Fibroblast of the conjunctiva (primary cell): Measurements from ENCODE around the gene DHTKD1.
"Not testable (repeated sequence)": the region's sequence is repeated elsewhere in the genome, so short reads cannot be mapped to it uniquely, and the experiment has no call there.

Source experiments
- DNase-seq: peaks from one replicate; pipeline ENCODE4 v3.0.0-alpha.2; 2010; ENCODE audit warnings: low read depth

DHTKD1 gene

DNA sequence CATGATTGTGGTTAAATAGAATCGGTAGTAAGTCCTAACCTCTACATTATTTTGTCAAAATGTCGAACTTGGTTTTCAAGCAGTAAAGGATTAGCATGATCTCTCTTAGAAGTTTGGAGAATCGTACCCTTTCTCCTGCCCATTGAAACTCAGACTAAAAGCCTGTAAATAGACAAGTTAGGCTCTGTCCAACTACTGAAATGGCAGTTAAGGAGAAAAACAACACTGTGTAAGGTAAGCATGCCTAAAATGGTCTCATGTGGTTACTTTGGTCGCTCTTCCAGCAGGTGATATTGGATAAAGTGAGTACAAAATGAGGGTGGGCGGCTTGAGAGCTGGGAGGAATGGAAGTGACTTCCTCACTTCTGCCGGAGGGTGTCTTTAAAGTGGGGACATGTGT lies 85.8 kb downstream of the DHTKD1 start:
- DNase-seq, result no peak

DNA sequence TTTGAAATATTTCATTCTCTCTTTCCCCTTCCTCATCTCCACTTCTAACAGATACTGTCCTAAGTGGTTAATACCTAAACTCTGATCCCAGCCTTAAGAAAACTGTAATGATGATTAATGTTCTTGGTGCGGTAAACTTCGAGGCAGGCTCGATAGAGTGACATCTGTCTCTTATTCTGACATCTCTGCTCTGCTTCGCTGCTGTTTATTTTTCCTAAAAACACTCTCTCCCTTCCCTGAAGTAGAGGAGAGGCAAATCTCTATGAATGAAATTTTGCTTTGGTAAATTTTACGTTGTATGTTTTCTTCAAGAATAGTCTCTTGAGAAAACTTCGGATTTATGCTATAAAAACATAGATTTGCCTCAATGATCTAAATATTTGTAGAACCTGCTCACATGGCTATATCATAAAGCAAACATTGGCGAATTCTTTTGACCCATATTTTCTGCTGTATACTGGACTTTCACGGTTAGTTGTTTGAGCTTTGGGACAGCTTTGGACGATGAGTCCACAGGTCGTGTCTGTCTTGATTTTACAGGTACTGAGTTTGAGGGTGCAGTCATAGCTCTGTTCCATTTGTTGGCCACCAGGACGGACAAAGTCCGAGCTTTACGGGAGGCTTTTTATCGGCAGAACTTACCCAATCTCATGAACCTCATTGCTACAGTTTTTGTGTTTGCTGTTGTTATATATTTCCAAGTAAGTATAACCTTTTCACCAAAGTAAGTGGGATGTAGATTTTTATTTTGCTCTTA lies 87.8 kb downstream of the DHTKD1 start:
- no peak for DNase-seq

DNA sequence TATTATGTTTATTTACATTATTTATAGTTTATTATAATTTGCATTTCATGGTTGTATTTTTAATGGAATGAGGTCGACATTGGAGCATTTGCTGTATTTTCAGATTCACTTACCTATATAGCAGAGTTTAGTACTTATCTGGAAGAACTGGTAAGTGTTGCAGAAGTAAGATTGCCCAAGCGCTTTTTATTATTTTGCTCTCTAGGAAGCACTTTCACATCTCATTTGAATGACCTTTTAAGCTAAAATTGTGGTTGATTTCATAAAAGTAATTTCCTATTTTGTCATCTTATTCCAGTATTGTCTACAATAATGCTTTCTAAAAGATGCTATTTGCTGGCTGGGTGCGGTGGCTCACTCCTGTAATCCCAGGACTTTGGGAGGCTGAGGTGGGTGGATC lies 89.4 kb downstream of the DHTKD1 start:
- DNase-seq, result no peak

DNA sequence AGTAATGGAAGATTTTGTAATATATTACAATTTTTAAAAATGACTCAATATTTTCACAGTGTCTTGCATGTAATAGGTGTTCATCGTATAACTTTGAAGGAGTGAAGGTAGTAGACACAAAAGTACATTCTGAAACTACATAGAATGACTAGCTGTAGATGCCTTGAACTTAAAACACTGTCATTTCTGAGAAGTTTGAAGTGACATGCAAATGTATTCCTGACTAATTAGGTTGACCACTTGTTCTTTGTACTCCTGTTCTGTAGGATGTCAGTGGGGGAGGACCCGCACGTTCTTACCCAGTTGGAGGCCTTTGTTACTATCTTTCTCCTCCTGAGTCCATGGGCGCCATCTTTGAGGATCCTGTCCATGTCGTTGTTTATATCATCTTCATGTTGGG lies 91.9 kb downstream of the DHTKD1 start:
- DNase-seq, result no peak

DNA sequence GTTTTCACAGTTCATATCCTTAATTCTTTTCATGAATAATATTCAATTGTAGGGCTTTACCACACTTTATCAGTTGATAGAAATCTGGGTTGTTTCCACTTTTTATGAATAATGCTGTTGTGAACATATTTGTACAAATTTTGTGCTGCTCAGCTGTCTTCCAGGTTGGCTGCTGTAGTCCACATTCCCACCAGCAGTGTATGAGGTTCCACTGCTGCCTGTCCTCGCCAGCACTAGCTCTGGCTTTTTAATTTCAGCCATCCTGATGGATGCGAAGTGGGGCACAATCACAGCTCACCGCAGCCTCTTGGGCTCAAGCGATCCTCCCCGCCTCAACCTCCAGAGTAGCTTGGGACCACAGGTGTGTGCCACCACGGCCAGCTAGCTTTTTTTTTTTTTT lies 94.2 kb downstream of the DHTKD1 start:
- DNase-seq, result no peak

DNA sequence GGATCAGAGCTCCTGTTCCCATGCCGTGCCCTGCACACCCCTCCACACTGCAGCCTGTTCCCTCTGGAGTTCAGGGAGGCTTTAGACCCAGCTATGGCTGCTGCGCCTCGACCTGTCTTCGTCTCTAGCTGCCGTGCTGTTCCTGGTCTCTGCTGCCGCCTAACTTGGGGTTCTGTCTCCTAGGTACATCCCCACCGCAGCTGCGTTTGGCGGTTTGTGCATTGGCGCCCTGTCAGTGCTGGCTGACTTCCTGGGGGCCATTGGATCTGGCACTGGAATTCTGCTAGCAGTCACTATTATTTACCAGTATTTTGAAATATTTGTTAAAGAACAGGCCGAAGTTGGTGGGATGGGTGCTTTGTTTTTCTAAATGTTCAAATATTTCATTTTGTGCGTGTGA lies 95.3 kb downstream of the DHTKD1 start:
- DNase-seq, result no peak

DNA sequence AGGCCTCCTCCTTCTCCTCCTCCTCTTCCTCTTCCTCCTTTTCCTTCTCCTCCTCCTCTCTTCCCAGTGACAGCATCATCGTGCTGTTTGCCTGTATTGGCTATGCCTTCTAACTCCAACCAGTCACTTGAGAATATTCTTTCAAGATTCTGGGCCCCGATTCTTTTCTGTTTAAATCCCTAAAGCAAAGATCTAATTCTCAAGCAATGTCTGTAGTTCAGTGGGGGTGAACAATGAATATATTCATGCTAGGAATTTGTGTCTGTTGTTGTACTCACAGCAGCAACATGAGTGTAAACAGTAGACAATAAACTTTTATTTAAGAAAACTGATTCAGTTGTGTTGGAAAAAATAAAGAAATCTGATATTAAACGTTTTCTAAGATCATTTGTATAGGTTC lies 96.3 kb downstream of the DHTKD1 start:
- DNase-seq, result no peak

DNA sequence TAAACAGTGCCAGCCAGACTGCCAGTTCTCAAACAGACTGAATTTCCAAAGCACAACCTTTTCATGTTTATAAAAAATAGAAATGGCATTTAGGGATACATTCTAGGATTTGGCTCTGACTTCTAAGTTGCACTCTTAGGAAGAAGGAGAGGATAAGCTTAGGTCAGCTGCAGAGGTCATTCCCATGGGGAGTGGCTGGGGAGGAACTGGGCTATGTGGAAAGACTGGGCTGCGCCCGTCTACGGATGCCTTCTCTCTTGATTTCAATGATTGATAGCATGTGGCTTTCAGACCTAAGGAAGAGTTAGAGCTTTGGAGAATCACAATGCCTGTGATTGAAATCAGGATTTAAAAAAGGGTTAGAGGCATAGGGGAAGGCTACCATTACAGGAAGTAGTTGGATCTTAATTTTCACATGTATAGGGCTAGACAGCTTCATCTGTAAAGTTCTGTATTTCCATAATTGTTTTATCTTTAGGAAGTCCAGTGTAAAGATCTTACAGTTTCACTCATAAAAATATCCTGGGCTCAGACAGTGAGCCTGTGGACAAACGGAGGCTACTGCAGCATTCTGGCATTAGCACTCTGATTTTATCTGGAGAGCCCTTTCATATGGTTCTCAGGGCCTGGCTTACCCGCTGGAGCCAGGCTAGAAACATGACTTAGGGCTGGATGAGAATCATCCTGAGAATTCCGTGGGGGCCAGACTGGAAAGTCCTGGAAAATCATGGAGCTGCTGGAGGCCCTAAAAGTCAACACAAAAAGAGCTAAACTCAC lies 97.4 kb downstream of the DHTKD1 start:
- no peak for DNase-seq

DNA sequence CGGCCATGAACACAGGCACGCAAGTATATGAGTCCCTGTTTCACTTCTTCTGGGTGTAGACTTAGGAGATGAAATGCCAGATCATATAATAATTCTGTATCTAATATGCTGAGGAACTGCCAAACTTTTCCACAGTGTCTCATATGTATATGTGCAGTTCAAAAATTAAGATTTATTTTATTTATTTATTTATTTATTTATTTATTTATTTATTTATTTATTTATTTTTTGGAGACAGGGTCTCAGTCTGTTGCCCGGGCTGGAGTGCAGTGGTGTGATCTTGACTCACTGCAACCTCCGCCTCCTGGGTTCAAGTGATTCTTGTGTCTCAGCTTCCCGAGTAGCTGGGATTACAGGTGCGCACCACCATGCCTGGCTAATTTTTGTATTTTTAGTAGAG lies 102.8 kb downstream of the DHTKD1 start:
- not testable (repeated sequence) for DNase-seq
